ENCODE results near the gene CD1B.

DNA sequence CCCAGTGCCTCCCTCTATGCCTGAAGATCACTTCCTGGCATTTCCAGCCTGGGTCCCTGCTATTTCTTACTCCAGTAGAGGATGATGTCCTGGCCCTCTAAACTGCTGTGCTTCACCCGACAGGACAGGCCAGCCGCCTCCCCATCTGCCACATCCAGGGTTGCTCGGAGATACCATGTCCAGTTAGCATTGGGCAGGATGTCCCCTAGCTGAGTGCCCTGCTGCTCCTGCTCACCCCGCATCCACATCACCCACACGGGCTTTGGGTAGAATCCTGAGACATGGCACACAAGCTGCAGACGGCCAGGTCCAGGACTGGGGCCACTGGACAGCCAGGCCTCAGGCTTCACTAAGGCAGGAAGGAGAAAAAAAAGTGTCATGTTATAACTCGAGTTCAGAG, 2.0 kb downstream of the CD1B start:
- TF ChIP-seq TARDBP (IDR thresholded peaks at IDR 0.05) (no peak), FOXK2 (IDR thresholded peaks at IDR 0.05) (no peak), ELF4 (IDR thresholded peaks at IDR 0.05) (no peak), L3MBTL2 (conservative IDR thresholded peaks at IDR 0.05) (no peak), ZNF384 (IDR thresholded peaks at IDR 0.05) (no peak), NFRKB (IDR thresholded peaks at IDR 0.05) (no peak), HDGF (IDR thresholded peaks at IDR 0.05; ENCODE audit: borderline replicate concordance) (no peak)
